HG03108 (cell line): ENCODE results near the gene PARVB.

Experiments used
- ATAC-seq: cut with Tn5 transposase; IDR thresholded peaks from one replicate; pipeline ENCODE4 v1.9.1; 2021; ENCODE audit warnings: moderate library complexity; ENCODE audit not compliant: unreplicated experiment

PARVB gene

GRCh38 chr22:44024288-44024921 is at the start of gene PARVB:
Gene PARVB, plus strand, starts transcription at chr22:44024302. Its CDS starts 38 bp downstream, at chr22:44024340.
- no peak for ATAC-seq

- ATAC-seq = no peak
Observed at GRCh38 chr22:43975041-43975440, 49.1 kb upstream of the PARVB start.

- ATAC-seq = no peak
Observed at GRCh38 chr22:43976861-43977795, 47.0 kb upstream of the PARVB start.

GRCh38 chr22:43978558-43978957 is 45.5 kb upstream of the PARVB start:
- ATAC-seq = no peak

- ATAC-seq = no peak
Observed at GRCh38 chr22:43980579-43980978, 43.5 kb upstream of the PARVB start.

GRCh38 chr22:43980996-43981395 is 43.1 kb upstream of the PARVB start:
- ATAC-seq = no peak

- ATAC-seq = no peak
Observed at GRCh38 chr22:43983808-43984207, 40.3 kb upstream of the PARVB start.

- no peak for ATAC-seq
Observed at GRCh38 chr22:43985532-43985931, 38.6 kb upstream of the PARVB start.

GRCh38 chr22:43988116-43988820 is 35.8 kb upstream of the PARVB start:
- no peak for ATAC-seq

GRCh38 chr22:43988960-43989359 is 35.1 kb upstream of the PARVB start:
- ATAC-seq = no peak

- no peak for ATAC-seq
Observed at GRCh38 chr22:43990044-43990443, 34.1 kb upstream of the PARVB start.

GRCh38 chr22:43991316-43992020 is 32.6 kb upstream of the PARVB start:
- no peak for ATAC-seq

- ATAC-seq = no peak
Observed at GRCh38 chr22:43992331-43992821, 31.7 kb upstream of the PARVB start.

GRCh38 chr22:43993072-43993760 is 30.9 kb upstream of the PARVB start:
- no peak for ATAC-seq

- ATAC-seq = no peak
Observed at GRCh38 chr22:43994006-43994405, 30.1 kb upstream of the PARVB start.

- ATAC-seq = no peak
Observed at GRCh38 chr22:43994416-43994815, 29.7 kb upstream of the PARVB start.

- no peak for ATAC-seq
Observed at GRCh38 chr22:43995057-43995685, 28.9 kb upstream of the PARVB start.

GRCh38 chr22:43995798-43996169 is 28.3 kb upstream of the PARVB start:
- no peak for ATAC-seq

- no peak for ATAC-seq
Observed at GRCh38 chr22:43996170-43996980, 27.7 kb upstream of the PARVB start.
